HCT116 (cell line): ENCODE data around the gene TFB1M. TPM values are rescaled to one million over a fixed set of nuclear protein-coding genes. Genes with fewer than 3 reads are reported as not detected.

Experiments used
- ATAC-seq: fragments of 200-7000 bp; cut with Tn5 transposase; 2 replicates; pipeline ENCODE4 v1.9.1; 2020; ENCODE audit warnings: mild to moderate bottlenecking, moderate library complexity
- BruUV-seq: library from RNA; stranded (reverse); fragments of 400-500 nt; replicated peaks from 2 replicates; lab custom pipeline; 2021; lab: Mats Ljungman, UMichigan
- CTCF ChIA-PET: fragments of 300-600 bp; sonication (Branson Sonifier 250); formaldehyde crosslinking; loops from one replicate; lab custom pipeline; 2021; ENCODE audit warnings: antibody characterized with exemption; lab: Charles Lee
- POLR2A ChIA-PET: fragments of 300-600, 350-600 bp; sonication (Branson Sonifier 250); formaldehyde crosslinking; loops from one replicate; lab custom pipeline; 2021; ENCODE audit warnings: antibody characterized with exemption; lab: Charles Lee
- RAD21 ChIA-PET, 2 experiments: fragments of 300-600 bp; sonication (Branson Sonifier 250); formaldehyde crosslinking; loops; one replicate each; lab custom pipeline; 2023; ENCODE audit warnings: low total read pairs in 2 of 2; ENCODE audit not compliant: uncharacterized antibody in 2 of 2, unreplicated experiment in 2 of 2, low non-redundant PET in 1 of 2; lab: Charles Lee
- DNase-seq: peaks from one replicate; pipeline ENCODE4 v3.0.0-alpha.2; 2010; ENCODE audit warnings: low read depth, low spot score
- H2AFZ ChIP-seq: fragments of 200-600 bp; shearing (Covaris generic), sonication (generic); 2 replicates; pipeline ENCODE4 v1.6.1; 2017; ENCODE audit warnings: low read depth, mixed run types, mixed read lengths, antibody characterized with exemption, low read length; ENCODE audit not compliant: poor library complexity, severe bottlenecking
- H3K27ac ChIP-seq: 2 replicates; pipeline ENCODE4 v1.5.1; 2012; ENCODE audit warnings: low read depth, low read length
- H3K27me3 ChIP-seq: fragments of 200-600 bp; sonication (generic); 2 replicates; pipeline ENCODE4 v1.6.1; 2016; ENCODE audit warnings: mixed run types, low read length, mixed read lengths; ENCODE audit not compliant: insufficient read depth
- H3K36me3 ChIP-seq, 2 experiments: fragments of 200-500 bp in 1 of 2; fragments of 200-600 bp in 1 of 2; sonication (Bioruptor generic) in 1 of 2; sonication (generic) in 1 of 2; 2 replicates each; pipeline versions ENCODE4 v1.5.1 to v1.6.1; 2014 to 2016; ENCODE audit warnings: low read length in 2 of 2, inconsistent platforms in 1 of 2, mixed read lengths in 1 of 2, mixed run types in 1 of 2; ENCODE audit not compliant: insufficient read depth in 2 of 2, control insufficient read depth in 1 of 2
- H3K4me1 ChIP-seq, 2 experiments: fragments of 200-600 bp in 1 of 2; sonication (generic) in 1 of 2; 2 replicates each; pipeline versions ENCODE4 v1.5.1 to v1.6.1; 2012 to 2017; ENCODE audit warnings: low read length in 2 of 2, inconsistent platforms in 1 of 2, mild to moderate bottlenecking in 1 of 2, mixed read lengths in 1 of 2, mixed run types in 1 of 2, moderate library complexity in 1 of 2; ENCODE audit not compliant: insufficient read depth in 2 of 2, control insufficient read depth in 1 of 2
- H3K4me2 ChIP-seq: fragments of 200-600 bp; sonication (generic); 2 replicates; pipeline ENCODE4 v1.6.1; 2017; ENCODE audit warnings: mixed run types, low read length, mixed read lengths
- H3K4me3 ChIP-seq, 2 experiments: fragments of 200-600 bp in 1 of 2; sonication (generic) in 1 of 2; replicated peaks in 1 of 2; 2 replicates each; pipeline ENCODE4 v1.5.1; 2011 to 2016; ENCODE audit warnings: low read length in 2 of 2, control low read depth in 1 of 2, low read depth in 1 of 2, mild to moderate bottlenecking in 1 of 2, mixed read lengths in 1 of 2, mixed run types in 1 of 2
- H3K79me2 ChIP-seq: fragments of 200-600 bp; sonication (generic); 2 replicates; pipeline ENCODE4 v1.6.1; 2017; ENCODE audit warnings: mild to moderate bottlenecking, mixed run types, low read length, moderate library complexity, mixed read lengths; ENCODE audit not compliant: insufficient read depth
- H3K9ac ChIP-seq: fragments of 200-600 bp; sonication (generic); 2 replicates; pipeline ENCODE4 v1.6.1; 2016; ENCODE audit warnings: low read length, mixed read lengths
- H3K9me2 ChIP-seq: fragments of 200-600 bp; sonication (generic), shearing (Covaris generic); 2 replicates; pipeline ENCODE4 v1.6.1; 2017; ENCODE audit warnings: mixed run types, mild to moderate bottlenecking, moderate library complexity; ENCODE audit not compliant: insufficient read depth
- H3K9me3 ChIP-seq, 2 experiments: fragments of 200-500 bp in 1 of 2; fragments of 200-600 bp in 1 of 2; sonication (Bioruptor generic) in 1 of 2; sonication (generic) in 1 of 2; 2 replicates each; pipeline ENCODE4 v1.6.1; 2014 to 2017; ENCODE audit warnings: low read length in 2 of 2, mixed read lengths in 2 of 2, inconsistent platforms in 1 of 2, low read depth in 1 of 2, mild to moderate bottlenecking in 1 of 2, mixed run types in 1 of 2, moderate library complexity in 1 of 2; ENCODE audit not compliant: control insufficient read depth in 1 of 2, insufficient read depth in 1 of 2
- H4K20me1 ChIP-seq: fragments of 200-600 bp; sonication (generic), shearing (Covaris generic); 2 replicates; pipeline ENCODE4 v1.6.1; 2017; ENCODE audit warnings: mixed run types, mild to moderate bottlenecking, moderate library complexity; ENCODE audit not compliant: insufficient read depth
- CBX3 ChIP-seq: IDR thresholded peaks from 2 replicates; pipeline ENCODE4 v1.6.1; 2012; ENCODE audit warnings: low read depth
- CEBPB ChIP-seq: IDR thresholded peaks from 2 replicates; pipeline ENCODE4 v1.6.1; 2012; ENCODE audit warnings: low read depth
- EGR1 ChIP-seq: IDR thresholded peaks from 2 replicates; pipeline ENCODE4 v1.6.1; 2012; ENCODE audit warnings: low read depth
- ELF1 ChIP-seq: IDR thresholded peaks from 2 replicates; pipeline ENCODE4 v1.6.1; 2012; ENCODE audit warnings: low read depth, borderline replicate concordance
- EZH2 ChIP-seq: fragments of 200-600 bp; sonication (generic); IDR thresholded peaks from 2 replicates; pipeline ENCODE4 v1.6.1; 2017; ENCODE audit warnings: antibody characterized with exemption, mixed run types
- EZH2phosphoT487 ChIP-seq: fragments of 200-600 bp; IDR thresholded peaks from 2 replicates; pipeline ENCODE4 v1.6.1; 2018; ENCODE audit warnings: antibody characterized with exemption, borderline replicate concordance
- JUND ChIP-seq: IDR thresholded peaks from 2 replicates; pipeline ENCODE4 v1.6.1; 2012
- POLR2A ChIP-seq: IDR thresholded peaks from 2 replicates; pipeline ENCODE4 v1.7.0; 2011; ENCODE audit warnings: borderline replicate concordance; ENCODE audit not compliant: insufficient read depth, insufficient read length; ENCODE audit errors: extremely low read depth
- RAD21 ChIP-seq: IDR thresholded peaks from 2 replicates; pipeline ENCODE4 v1.6.1; 2012; ENCODE audit warnings: low read depth, mild to moderate bottlenecking
- SIN3A ChIP-seq: IDR thresholded peaks from 2 replicates; pipeline ENCODE4 v1.6.1; 2012; ENCODE audit warnings: low read depth
- SRF ChIP-seq: IDR thresholded peaks from 2 replicates; pipeline ENCODE4 v1.6.1; 2012; ENCODE audit warnings: low read depth
- TCF7L2 ChIP-seq: IDR thresholded peaks from 2 replicates; pipeline ENCODE4 v1.7.0; 2011; ENCODE audit warnings: borderline replicate concordance, inconsistent platforms; ENCODE audit not compliant: insufficient read depth, insufficient read length; ENCODE audit errors: extremely low read depth
- YY1 ChIP-seq: IDR thresholded peaks from 2 replicates; pipeline ENCODE4 v1.6.1; 2011; ENCODE audit warnings: low read length, low read depth, moderate library complexity, mild to moderate bottlenecking; ENCODE audit not compliant: insufficient replicate concordance; ENCODE audit errors: extremely low read depth
- ZNF274 ChIP-seq: fragments of 200-500 bp; sonication (Bioruptor generic); IDR thresholded peaks from 2 replicates; pipeline ENCODE4 v1.6.1; 2014; ENCODE audit warnings: mild to moderate bottlenecking, low read depth, low read length, inconsistent platforms
- intact Hi-C: fragments of 100-400 bp; cut with micrococcal nuclease; formaldehyde crosslinking; loops from 2 replicates; pipeline ENCODE4 v1.10.0; 2022
- total RNA-seq: library from RNA; stranded (reverse); gene quantifications from one replicate; pipeline ENCODE4 v1.2.1, GENCODE V29; 2021; ENCODE audit not compliant: unreplicated experiment
- TF ChIP-seq, protein P1 (sequence below): IDR thresholded peaks from 2 replicates; pipeline ENCODE4 v1.6.1; 2012; ENCODE audit warnings: low read depth
- TF ChIP-seq, protein P2 (sequence below): IDR thresholded peaks from 2 replicates; pipeline ENCODE4 v1.6.1; 2012
- TF ChIP-seq, protein P3 (sequence below): IDR thresholded peaks from 2 replicates; pipeline ENCODE4 v1.6.1; 2012
- TF ChIP-seq, protein P4 (sequence below), 3 experiments: fragments of 200-600 bp in 1 of 3; sonication (generic) in 1 of 3; IDR thresholded peaks in 2 of 3; conservative IDR thresholded peaks in 1 of 3; 2 replicates each; pipeline ENCODE4 v1.5.1; 2012 to 2017; ENCODE audit warnings: low read depth in 2 of 3, low read length in 2 of 3, antibody characterized with exemption in 1 of 3, borderline replicate concordance in 1 of 3, control low read depth in 1 of 3, mild to moderate bottlenecking in 1 of 3, mixed read lengths in 1 of 3, mixed run types in 1 of 3, moderate library complexity in 1 of 3; ENCODE audit not compliant: insufficient read depth in 1 of 3

TFB1M gene
- total RNA-seq, 1 experiment from 2014 or later, result 43.8 TPM

DNA sequence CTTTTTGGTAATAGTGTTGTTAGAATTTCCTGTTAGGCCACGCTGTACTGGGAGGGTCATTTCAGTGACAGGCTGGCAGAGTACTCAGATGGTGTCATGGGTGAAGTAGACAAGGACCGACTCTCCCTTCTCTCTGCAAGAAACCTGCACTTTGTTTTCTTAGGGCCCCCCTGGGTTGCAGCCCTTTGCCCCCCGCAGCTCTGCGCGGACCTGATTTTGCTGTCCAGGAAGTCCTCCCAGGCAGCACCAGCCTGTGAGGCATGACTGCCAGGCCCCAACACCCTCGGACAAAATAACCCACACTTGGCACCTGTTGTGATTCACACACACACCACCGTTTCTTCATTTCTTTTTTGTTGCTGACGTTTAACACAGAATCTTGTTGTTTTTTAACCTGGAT, 72.3 kb downstream of the TFB1M start:
- Histone ChIP-seq H3K9me3 (no peaks in the 10 kb centered on the region; a peak in 1 of 4 replicates), H3K27ac (no peak overlapping the region), H3K9me2 (no peaks in the 10 kb centered on the region), H3K4me3 (no peak overlapping the region), H3K4me2 (no peak overlapping the region), H2AFZ (no peak overlapping the region), H3K79me2 (no peaks in the 10 kb centered on the region), H3K4me1 (no peaks in the 10 kb centered on the region), H3K9ac (no peak overlapping the region), H3K36me3 (no peaks in the 10 kb centered on the region), H4K20me1 (no peaks in the 10 kb centered on the region)
- peak; percentile 22; the same call in 1 of the 2 replicates for ATAC-seq
- POLR2A ChIA-PET, result no interaction called here
- intact Hi-C loops, result loop anchor here (10.0 kb wide), 1 partner anchor 377 kb away; no protein-coding TSS in a partner anchor
- RAD21 ChIA-PET, result no interaction called here
- CTCF ChIA-PET, result no interaction called here
- DNase-seq, result no peak
- no peak for TF ChIP-seq ZNF274
- TF ChIP-seq TCF7L2, result no peak
- no peak for TF ChIP-seq CBX3
- TF ChIP-seq, protein P1, sequence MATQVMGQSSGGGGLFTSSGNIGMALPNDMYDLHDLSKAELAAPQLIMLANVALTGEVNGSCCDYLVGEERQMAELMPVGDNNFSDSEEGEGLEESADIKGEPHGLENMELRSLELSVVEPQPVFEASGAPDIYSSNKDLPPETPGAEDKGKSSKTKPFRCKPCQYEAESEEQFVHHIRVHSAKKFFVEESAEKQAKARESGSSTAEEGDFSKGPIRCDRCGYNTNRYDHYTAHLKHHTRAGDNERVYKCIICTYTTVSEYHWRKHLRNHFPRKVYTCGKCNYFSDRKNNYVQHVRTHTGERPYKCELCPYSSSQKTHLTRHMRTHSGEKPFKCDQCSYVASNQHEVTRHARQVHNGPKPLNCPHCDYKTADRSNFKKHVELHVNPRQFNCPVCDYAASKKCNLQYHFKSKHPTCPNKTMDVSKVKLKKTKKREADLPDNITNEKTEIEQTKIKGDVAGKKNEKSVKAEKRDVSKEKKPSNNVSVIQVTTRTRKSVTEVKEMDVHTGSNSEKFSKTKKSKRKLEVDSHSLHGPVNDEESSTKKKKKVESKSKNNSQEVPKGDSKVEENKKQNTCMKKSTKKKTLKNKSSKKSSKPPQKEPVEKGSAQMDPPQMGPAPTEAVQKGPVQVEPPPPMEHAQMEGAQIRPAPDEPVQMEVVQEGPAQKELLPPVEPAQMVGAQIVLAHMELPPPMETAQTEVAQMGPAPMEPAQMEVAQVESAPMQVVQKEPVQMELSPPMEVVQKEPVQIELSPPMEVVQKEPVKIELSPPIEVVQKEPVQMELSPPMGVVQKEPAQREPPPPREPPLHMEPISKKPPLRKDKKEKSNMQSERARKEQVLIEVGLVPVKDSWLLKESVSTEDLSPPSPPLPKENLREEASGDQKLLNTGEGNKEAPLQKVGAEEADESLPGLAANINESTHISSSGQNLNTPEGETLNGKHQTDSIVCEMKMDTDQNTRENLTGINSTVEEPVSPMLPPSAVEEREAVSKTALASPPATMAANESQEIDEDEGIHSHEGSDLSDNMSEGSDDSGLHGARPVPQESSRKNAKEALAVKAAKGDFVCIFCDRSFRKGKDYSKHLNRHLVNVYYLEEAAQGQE, result no peak
- no peak for TF ChIP-seq EZH2phosphoT487
- TF ChIP-seq, protein P2, sequence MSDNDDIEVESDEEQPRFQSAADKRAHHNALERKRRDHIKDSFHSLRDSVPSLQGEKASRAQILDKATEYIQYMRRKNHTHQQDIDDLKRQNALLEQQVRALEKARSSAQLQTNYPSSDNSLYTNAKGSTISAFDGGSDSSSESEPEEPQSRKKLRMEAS, result no peak
- TF ChIP-seq SIN3A, result no peak
- TF ChIP-seq, protein P3, sequence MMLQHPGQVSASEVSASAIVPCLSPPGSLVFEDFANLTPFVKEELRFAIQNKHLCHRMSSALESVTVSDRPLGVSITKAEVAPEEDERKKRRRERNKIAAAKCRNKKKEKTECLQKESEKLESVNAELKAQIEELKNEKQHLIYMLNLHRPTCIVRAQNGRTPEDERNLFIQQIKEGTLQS, result no peak
- no peak for TF ChIP-seq EZH2
- TF ChIP-seq RAD21, result no peak
- no peak for TF ChIP-seq YY1
- TF ChIP-seq, protein P4, sequence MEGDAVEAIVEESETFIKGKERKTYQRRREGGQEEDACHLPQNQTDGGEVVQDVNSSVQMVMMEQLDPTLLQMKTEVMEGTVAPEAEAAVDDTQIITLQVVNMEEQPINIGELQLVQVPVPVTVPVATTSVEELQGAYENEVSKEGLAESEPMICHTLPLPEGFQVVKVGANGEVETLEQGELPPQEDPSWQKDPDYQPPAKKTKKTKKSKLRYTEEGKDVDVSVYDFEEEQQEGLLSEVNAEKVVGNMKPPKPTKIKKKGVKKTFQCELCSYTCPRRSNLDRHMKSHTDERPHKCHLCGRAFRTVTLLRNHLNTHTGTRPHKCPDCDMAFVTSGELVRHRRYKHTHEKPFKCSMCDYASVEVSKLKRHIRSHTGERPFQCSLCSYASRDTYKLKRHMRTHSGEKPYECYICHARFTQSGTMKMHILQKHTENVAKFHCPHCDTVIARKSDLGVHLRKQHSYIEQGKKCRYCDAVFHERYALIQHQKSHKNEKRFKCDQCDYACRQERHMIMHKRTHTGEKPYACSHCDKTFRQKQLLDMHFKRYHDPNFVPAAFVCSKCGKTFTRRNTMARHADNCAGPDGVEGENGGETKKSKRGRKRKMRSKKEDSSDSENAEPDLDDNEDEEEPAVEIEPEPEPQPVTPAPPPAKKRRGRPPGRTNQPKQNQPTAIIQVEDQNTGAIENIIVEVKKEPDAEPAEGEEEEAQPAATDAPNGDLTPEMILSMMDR (IDR thresholded peaks at IDR 0.05 in 2 of 3, conservative IDR thresholded peaks at IDR 0.05 in 1 of 3; ENCODE audit: borderline replicate concordance in 1 of 3, insufficient read depth in 1 of 3, low read depth in 2 of 3, low read length in 2 of 3), result no peak
- TF ChIP-seq POLR2A, result no peak
- no peak for TF ChIP-seq CEBPB
- no peak for TF ChIP-seq EGR1
- no peak for TF ChIP-seq JUND
- TF ChIP-seq SRF, result no peak
- no peak for TF ChIP-seq ELF1
- TF ChIP-seq, all 23 proteins: peak for 0
- no peaks in the 10 kb centered on the region for H3K27me3 ChIP-seq
- BruUV-seq, result no TSS peak
